Measurements from ENCODE around the gene CCND3. TPM values are rescaled to one million over a fixed set of nuclear protein-coding genes. Genes with fewer than 3 reads are reported as not detected.

CCND3 gene
- total and polyA plus RNA-seq, 2 experiments from 2014 or later, result 79.3 to 134 TPM

GRCh38 chr6:41885930-41886329 lies 55.7 kb downstream of the CCND3 start:
- WGBS (ENCODE audit: low lambda C conversion rate, missing lambda C conversion rate), result 100% methylated on average over 1 of the region's 1 CpG
- TF ChIP-seq EZH2phosphoT487 (IDR thresholded peaks at IDR 0.05; ENCODE audit: low read depth, severe bottlenecking, unreplicated experiment) (no peak), EZH2 (IDR thresholded peaks at IDR 0.05; ENCODE audit: borderline replicate concordance) (no peak), CTCF (IDR thresholded peaks at IDR 0.05; ENCODE audit: poor library complexity) (no peak)
- no peak overlapping the region for H2AFZ ChIP-seq
- H3K9me3 ChIP-seq (ENCODE audit: low read depth), result no peaks in the 10 kb centered on the region
- no peak overlapping the region for H3K4me3 ChIP-seq
- no peaks in the 10 kb centered on the region for H3K4me1 ChIP-seq (ENCODE audit: insufficient read depth)
- H3K27me3 ChIP-seq, result no peaks in the 10 kb centered on the region
- no peak overlapping the region for H3K4me2 ChIP-seq
- no peaks in the 10 kb centered on the region for H3K36me3 ChIP-seq (replicated peaks; ENCODE audit: insufficient read depth, low read depth)
- no peaks in the 10 kb centered on the region for H3K9me2 ChIP-seq (replicated peaks; ENCODE audit: insufficient read depth)
- H3K27ac ChIP-seq, result no peak overlapping the region
- H3K79me2 ChIP-seq, result no peaks in the 10 kb centered on the region
- no peaks in the 10 kb centered on the region for H4K20me1 ChIP-seq (ENCODE audit: insufficient read depth, poor library complexity, severe bottlenecking)
- DNase-seq (ENCODE audit: low spot score), result no peak

GRCh38 chr6:41884957-41885356 lies 56.7 kb downstream of the CCND3 start:
- Histone ChIP-seq H3K4me2 (no peak overlapping the region), H4K20me1 (ENCODE audit: insufficient read depth, poor library complexity, severe bottlenecking) (no peaks in the 10 kb centered on the region), H3K27me3 (no peaks in the 10 kb centered on the region), H2AFZ (no peak overlapping the region), H3K4me1 (ENCODE audit: insufficient read depth) (no peaks in the 10 kb centered on the region), H3K27ac (no peak overlapping the region), H3K9me2 (replicated peaks; ENCODE audit: insufficient read depth) (no peaks in the 10 kb centered on the region), H3K79me2 (no peaks in the 10 kb centered on the region), H3K4me3 (no peak overlapping the region), H3K9me3 (ENCODE audit: low read depth) (no peaks in the 10 kb centered on the region), H3K36me3 (replicated peaks; ENCODE audit: insufficient read depth, low read depth) (no peaks in the 10 kb centered on the region)
- no peak for DNase-seq (ENCODE audit: low spot score)
- 93% methylated on average over 5 of the region's 5 CpGs for WGBS (ENCODE audit: low lambda C conversion rate, missing lambda C conversion rate)
- TF ChIP-seq EZH2phosphoT487 (IDR thresholded peaks at IDR 0.05; ENCODE audit: low read depth, severe bottlenecking, unreplicated experiment) (no peak), CTCF (IDR thresholded peaks at IDR 0.05; ENCODE audit: poor library complexity) (no peak), EZH2 (IDR thresholded peaks at IDR 0.05; ENCODE audit: borderline replicate concordance) (no peak)

Small RNA genes lying within 50 kb of the gene (small RNA-seq; reads per million reads assigned to genes)
- not detected for gene RF00019

Other genes starting within 250 kb of the CCND3 start
- gene TFEB, start 206.2 kb downstream of the CCND3 start, total RNA-seq, result 10.1 and 14.2 TPM in 2 replicates
- 23.7 and 32.7 TPM in 2 replicates for gene TFEB, start 206.2 kb downstream of the CCND3 start, polyA plus RNA-seq
- gene PGC, start 194.4 kb downstream of the CCND3 start, total RNA-seq, result 114 and 128 TPM in 2 replicates
- 67.4 and 109 TPM in 2 replicates for gene PGC, start 194.4 kb downstream of the CCND3 start, polyA plus RNA-seq
- 0.84 and 1.4 TPM in 2 replicates for gene FRS3, start 161.9 kb downstream of the CCND3 start, total RNA-seq
- gene FRS3, start 161.9 kb downstream of the CCND3 start, polyA plus RNA-seq, result 4.0 and 8.4 TPM in 2 replicates
- gene PRICKLE4, start 161.0 kb downstream of the CCND3 start, total RNA-seq, result 1.2 and 4.0 TPM in 2 replicates
- 0.80 and 1.3 TPM in 2 replicates for gene PRICKLE4, start 161.0 kb downstream of the CCND3 start, polyA plus RNA-seq
- gene TOMM6, start 154.1 kb downstream of the CCND3 start, total RNA-seq, result 127 and 197 TPM in 2 replicates
- 211 and 240 TPM in 2 replicates for gene TOMM6, start 154.1 kb downstream of the CCND3 start, polyA plus RNA-seq
- gene USP49, start 46.4 kb downstream of the CCND3 start, total RNA-seq, result 2.2 and 2.4 TPM in 2 replicates
- 1.0 and 3.0 TPM in 2 replicates for gene USP49, start 46.4 kb downstream of the CCND3 start, polyA plus RNA-seq
- 18.1 and 19.2 TPM in 2 replicates for gene MED20, start 20.7 kb downstream of the CCND3 start, total RNA-seq
- 18.1 and 19.8 TPM in 2 replicates for gene MED20, start 20.7 kb downstream of the CCND3 start, polyA plus RNA-seq
- gene BYSL, start 20.3 kb downstream of the CCND3 start, total RNA-seq, result 13.9 and 20.7 TPM in 2 replicates
- 16.6 and 28.5 TPM in 2 replicates for gene BYSL, start 20.3 kb downstream of the CCND3 start, polyA plus RNA-seq
- 16.7 and 25.1 TPM in 2 replicates for gene TAF8, start 108.7 kb upstream of the CCND3 start, total RNA-seq
- gene TAF8, start 108.7 kb upstream of the CCND3 start, polyA plus RNA-seq, result 12.6 and 14.0 TPM in 2 replicates
- gene C6orf132, start 200.8 kb upstream of the CCND3 start, total RNA-seq, result 11.6 and 12.5 TPM in 2 replicates
- gene C6orf132, start 200.8 kb upstream of the CCND3 start, polyA plus RNA-seq, result 9.4 and 10.5 TPM in 2 replicates
- gene GUCA1A, start 231.6 kb upstream of the CCND3 start, total RNA-seq, result 0.43 and 0.92 TPM in 2 replicates
- gene GUCA1A, start 231.6 kb upstream of the CCND3 start, polyA plus RNA-seq, result 0.75 and 3.1 TPM in 2 replicates

Measured in hepatocyte (in vitro differentiated cells).